ENCODE results near the gene MYORG. TPM values are rescaled to one million over a fixed set of nuclear protein-coding genes. Genes with fewer than 3 reads are reported as not detected.

Gene MYORG
- total RNA-seq, 1 experiment from 2014 or later, result 11.5 TPM

DNA sequence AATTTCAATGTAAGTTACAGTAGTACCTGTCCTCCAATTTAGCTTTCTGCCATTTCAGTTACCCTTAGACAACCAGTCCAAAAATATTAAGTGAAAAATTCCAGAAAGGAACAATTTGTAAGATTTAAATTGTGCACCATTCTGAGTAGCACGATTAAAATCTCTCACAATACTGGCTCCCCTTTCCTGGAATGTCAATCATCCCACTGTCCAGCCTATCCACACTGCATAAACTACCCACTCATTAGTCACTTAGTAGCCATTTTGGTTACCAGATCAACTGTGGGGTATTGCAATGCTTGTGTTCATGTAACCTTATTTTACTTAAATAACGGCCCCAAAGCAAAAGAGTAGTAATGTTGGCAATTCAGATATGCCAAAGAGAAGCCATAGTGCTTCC lies 59.3 kb downstream of the MYORG start:
- CTCF ChIA-PET, result no interaction called here
- Mint-ChIP-seq H3K4me3 (ENCODE audit: low read depth, unreplicated experiment) (no peak overlapping the region), H3K36me3 (ENCODE audit: insufficient read depth, unreplicated experiment) (no peaks in the 10 kb centered on the region), H3K4me1 (ENCODE audit: low read depth, unreplicated experiment) (no peaks in the 10 kb centered on the region), H3K27me3 (ENCODE audit: unreplicated experiment) (no peaks in the 10 kb centered on the region), H3K27ac (ENCODE audit: unreplicated experiment) (no peak overlapping the region), H3K9me3 (ENCODE audit: low read depth, unreplicated experiment) (no peaks in the 10 kb centered on the region)
- intact Hi-C loops (cut with micrococcal nuclease; ENCODE audit: unreplicated experiment), result no loop called here
- no peak for DNase-seq
- TF ChIP-seq, protein P1, sequence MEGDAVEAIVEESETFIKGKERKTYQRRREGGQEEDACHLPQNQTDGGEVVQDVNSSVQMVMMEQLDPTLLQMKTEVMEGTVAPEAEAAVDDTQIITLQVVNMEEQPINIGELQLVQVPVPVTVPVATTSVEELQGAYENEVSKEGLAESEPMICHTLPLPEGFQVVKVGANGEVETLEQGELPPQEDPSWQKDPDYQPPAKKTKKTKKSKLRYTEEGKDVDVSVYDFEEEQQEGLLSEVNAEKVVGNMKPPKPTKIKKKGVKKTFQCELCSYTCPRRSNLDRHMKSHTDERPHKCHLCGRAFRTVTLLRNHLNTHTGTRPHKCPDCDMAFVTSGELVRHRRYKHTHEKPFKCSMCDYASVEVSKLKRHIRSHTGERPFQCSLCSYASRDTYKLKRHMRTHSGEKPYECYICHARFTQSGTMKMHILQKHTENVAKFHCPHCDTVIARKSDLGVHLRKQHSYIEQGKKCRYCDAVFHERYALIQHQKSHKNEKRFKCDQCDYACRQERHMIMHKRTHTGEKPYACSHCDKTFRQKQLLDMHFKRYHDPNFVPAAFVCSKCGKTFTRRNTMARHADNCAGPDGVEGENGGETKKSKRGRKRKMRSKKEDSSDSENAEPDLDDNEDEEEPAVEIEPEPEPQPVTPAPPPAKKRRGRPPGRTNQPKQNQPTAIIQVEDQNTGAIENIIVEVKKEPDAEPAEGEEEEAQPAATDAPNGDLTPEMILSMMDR (IDR thresholded peaks at IDR 0.05; ENCODE audit: unreplicated experiment), result no peak
- BruUV-seq (replicated peaks), result no TSS peak

Other genes with a start within 250 kb of the MYORG start
- 29.4 and 30.7 TPM in 2 replicates for gene UBAP1, start 197.9 kb downstream of the MYORG start, total RNA-seq (2022)
- gene KIF24, start 47.6 kb downstream of the MYORG start, total RNA-seq (2022), result 4.1 and 4.2 TPM in 2 replicates
- gene NUDT2, start 47.3 kb downstream of the MYORG start, total RNA-seq (2022), result 10.1 and 12.2 TPM in 2 replicates
- gene FAM219A, start 81.7 kb upstream of the MYORG start, total RNA-seq (2022), result 10.3 and 13.1 TPM in 2 replicates
- gene DNAI1, start 81.9 kb upstream of the MYORG start, total RNA-seq (2022), result not detected in 2 replicates
- not detected in 2 replicates for gene ENHO, start 146.1 kb upstream of the MYORG start, total RNA-seq (2022)
- 0.44 TPM in 1 of 2 replicates, not detected in the other for gene CNTFR, start 212.8 kb upstream of the MYORG start, total RNA-seq (2022)
- 17.6 and 19.9 TPM in 2 replicates for gene RPP25L, start 235.2 kb upstream of the MYORG start, total RNA-seq (2022)
- 50.8 and 51.8 TPM in 2 replicates for gene DCTN3, start 243.6 kb upstream of the MYORG start, total RNA-seq (2022)

Data from Calu3 (cell line).